K562 (cell line): ENCODE results near the gene SLFNL1. TPM values are rescaled to one million over a fixed set of nuclear protein-coding genes. Genes with fewer than 3 reads are reported as not detected.

ENCODE experiments used
- ATAC-seq: fragments of 200-7000 bp; cut with Tn5 transposase; 3 replicates; pipeline ENCODE4 v1.9.1; 2020; ENCODE audit warnings: moderate library complexity
- BruUV-seq: library from RNA; stranded (reverse); fragments of 400-500 nt; replicated peaks from 2 replicates; lab custom pipeline; 2021; lab: Mats Ljungman, UMichigan
- CTCF ChIA-PET: fragments of 300-600 bp; formaldehyde crosslinking; extraction: SDS; loops from one replicate; lab custom pipeline; 2021; ENCODE audit warnings: low intra/inter-chr PET ratio; lab: Yijun Ruan, JAX
- POLR2A ChIA-PET: fragments of 300-600, 350-650 bp; sonication (Branson Sonifier 250); formaldehyde crosslinking; extraction: SDS; loops from one replicate; lab custom pipeline; 2021; ENCODE audit warnings: antibody characterized with exemption, inconsistent platforms; lab: Yijun Ruan, JAX
- DNase-seq, 4 experiments: peaks; one replicate each; pipeline versions ENCODE4 v3.0.0 to v3.0.0-alpha.2; 2011 to 2018; ENCODE audit warnings: low spot score in 3 of 4, mixed read lengths in 3 of 4; ENCODE audit errors: extremely low read depth in 1 of 4
- FAIRE-seq: peaks from 2 replicates; lab custom pipeline; 2011; peaks lifted over from hg19 to GRCh38; lab: Jason Lieb, UNC
- H2AFZ ChIP-seq: 2 replicates; pipeline ENCODE4 v1.6.0; 2011; ENCODE audit warnings: low read depth, low read length, control low read depth, inconsistent platforms
- H3K27ac ChIP-seq: fragments of 200-600 bp; 3 replicates; pipeline ENCODE4 v1.8.0; 2011; ENCODE audit warnings: low read depth, mild to moderate bottlenecking, control low read depth, inconsistent platforms, low read length, moderate library complexity, mixed read lengths; ENCODE audit errors: extremely low read depth
- H3K27me3 ChIP-seq, 2 experiments: fragments of 300-600 bp in 1 of 2; 2 replicates in 1 of 2; 3 replicates in 1 of 2; pipeline versions ENCODE4 v1.6.0 to v1.8.0; 2011; ENCODE audit warnings: inconsistent platforms in 2 of 2, low read length in 2 of 2, mild to moderate bottlenecking in 1 of 2, mixed read lengths in 1 of 2, moderate library complexity in 1 of 2; ENCODE audit not compliant: control insufficient read depth in 2 of 2, insufficient read depth in 2 of 2
- H3K36me3 ChIP-seq: fragments of 300-600 bp; 3 replicates; pipeline ENCODE4 v1.8.0; 2011; ENCODE audit warnings: mild to moderate bottlenecking, low read length, inconsistent platforms; ENCODE audit not compliant: control insufficient read depth, insufficient read depth
- H3K4me1 ChIP-seq, 2 experiments: fragments of 200-600 bp in 1 of 2; replicated peaks in 1 of 2; 2 replicates in 1 of 2; 3 replicates in 1 of 2; pipeline versions ENCODE4 v1.5.1 to v1.8.0; 2011; ENCODE audit warnings: inconsistent platforms in 2 of 2, low read length in 2 of 2, mild to moderate bottlenecking in 1 of 2, mixed read lengths in 1 of 2, moderate library complexity in 1 of 2; ENCODE audit not compliant: control insufficient read depth in 2 of 2, insufficient read depth in 2 of 2
- H3K4me2 ChIP-seq: 2 replicates; pipeline ENCODE4 v1.6.1; 2011; ENCODE audit warnings: low read length, control low read depth, inconsistent platforms, mixed read lengths; ENCODE audit not compliant: insufficient read depth
- H3K4me3 ChIP-seq: fragments of 200-600 bp; sonication (generic), shearing (Covaris generic); 2 replicates; pipeline ENCODE4 v1.5.1; 2016; ENCODE audit warnings: control low read depth, inconsistent platforms
- H3K79me2 ChIP-seq: fragments of 200-600 bp; 3 replicates; pipeline ENCODE4 v1.8.0; 2011; ENCODE audit warnings: low read length, inconsistent platforms; ENCODE audit not compliant: control insufficient read depth, insufficient read depth
- H3K9ac ChIP-seq, 2 experiments: 2 replicates each; pipeline versions ENCODE4 v1.6.0 to v1.6.1; 2011; ENCODE audit warnings: low read depth in 2 of 2, low read length in 2 of 2, control low read depth in 1 of 2, inconsistent platforms in 1 of 2, mild to moderate bottlenecking in 1 of 2, mixed read lengths in 1 of 2; ENCODE audit not compliant: insufficient read depth in 1 of 2
- H3K9me1 ChIP-seq: one replicate; pipeline ENCODE4 v1.6.0; 2011; ENCODE audit warnings: inconsistent platforms, mild to moderate bottlenecking, low read length, moderate library complexity; ENCODE audit not compliant: control insufficient read depth, insufficient read depth
- H3K9me3 ChIP-seq: replicated peaks from 2 replicates; pipeline ENCODE4 v1.5.1; 2011; ENCODE audit warnings: low read depth, low read length, inconsistent platforms; ENCODE audit not compliant: control insufficient read depth, insufficient read depth
- H4K20me1 ChIP-seq: replicated peaks from 2 replicates; pipeline ENCODE4 v1.6.1; 2011; ENCODE audit warnings: low read length, inconsistent platforms, mixed read lengths; ENCODE audit not compliant: control insufficient read depth, insufficient read depth
- FOXM1 ChIP-seq, 2 experiments: fragments of 450-650 bp in 1 of 2; sonication (generic) in 1 of 2; formaldehyde crosslinking in 1 of 2; IDR thresholded peaks; 2 replicates each; pipeline versions ENCODE4 v1.6.1 to v1.9.0; 2017 to 2022; ENCODE audit warnings: low read depth in 2 of 2, mild to moderate bottlenecking in 2 of 2, missing genetic modification reagents in 1 of 2, moderate library complexity in 1 of 2
- GTF2A2 ChIP-seq: IDR thresholded peaks from 2 replicates; pipeline ENCODE4 v1.6.1; 2016; ENCODE audit warnings: mild to moderate bottlenecking, missing genetic modification characterization, missing compliant biosample characterization
- RAD51 ChIP-seq: fragments of 450-650 bp; IDR thresholded peaks from 2 replicates; pipeline ENCODE4 v1.7.1; 2016; ENCODE audit warnings: low read depth, mild to moderate bottlenecking, borderline replicate concordance
- WGBS: fragments of 100-300 bp; shearing (Covaris generic); methylation state at CpG from one replicate; pipeline ENCODE4 v1.1.6; 2016; ENCODE audit warnings: low coverage, mixed read lengths; ENCODE audit not compliant: insufficient coverage; ENCODE audit errors: missing lambda C conversion rate; 5-methylcytosine and 5-hydroxymethylcytosine counted together
- in situ Hi-C: fragments of 300-500 bp; cut with MboI; formaldehyde crosslinking; loops from 4 replicates; pipeline ENCODE4 v1.15.0; 2018; ENCODE audit warnings: inconsistent platforms, mixed read lengths
- intact Hi-C: fragments of 100-400 bp; cut with micrococcal nuclease; formaldehyde crosslinking; loops from 2 replicates; pipeline ENCODE4 v1.14.2; 2022
- polyA plus RNA-seq, 8 experiments: library from polyadenylated mRNA; depleted of rRNA in 4 of 8; stranded (reverse) in 5 of 8; unstranded in 3 of 8; fragments of >200 nt; fragmentation: Nextera tagmentation in 2 of 8; fragmentation: Illumina TruSeq in 1 of 8; extraction: Ambion mirVana in 2 of 8; extraction: Trizol in 1 of 8; gene quantifications; 2 replicates each; pipeline versions ENCODE4 v1.2.1 to v1.2.3, GENCODE V29; 2011 to 2014; ENCODE audit warnings: inconsistent platforms in 1 of 8, missing spikeins in 1 of 8
- total RNA-seq, 7 experiments: library from RNA; depleted of rRNA in 6 of 7; stranded (reverse); fragments of >200 nt in 6 of 7; fragmentation: Illumina TruSeq in 2 of 7; extraction: Trizol in 2 of 7; gene quantifications; 2 replicates each; pipeline versions ENCODE4 v1.2.1 to v1.2.3, GENCODE V29; 2011 to 2021; ENCODE audit warnings: low replicate concordance in 1 of 7
- TF ChIP-seq, protein P1 (sequence below): sonication (generic); formaldehyde crosslinking; IDR thresholded peaks from 2 replicates; pipeline ENCODE4 v1.8.0; 2022; ENCODE audit warnings: mild to moderate bottlenecking, missing genetic modification reagents

SLFNL1 gene
- total and polyA plus RNA-seq, 9 of the 15 experiments (the other 6 are each of a cell fraction or from before 2014, with no cell fraction given) = 0.05 to 0.14 (median 0.06) TPM; not detected in 5

- peaks cover 37% of the 10 kb centered on the region in 2 experiments for H3K4me1 ChIP-seq
- no peak for ATAC-seq
- POLR2A ChIA-PET = interaction anchor here (0.6 to 0.8 kb wide), 2 partner anchors 73 to 287 kb away, joined by 3 read pairs; no protein-coding TSS in a partner anchor
- H3K27ac ChIP-seq = no peak overlapping the region
- H4K20me1 ChIP-seq = peaks cover 11% of the 10 kb centered on the region
- intact Hi-C loops = no loop called here
- BruUV-seq = no TSS peak
- CTCF ChIA-PET = no interaction called here
- peaks cover 28% of the 10 kb centered on the region for H3K79me2 ChIP-seq
- H3K4me2 ChIP-seq = no peak overlapping the region
- TF ChIP-seq, protein P1, sequence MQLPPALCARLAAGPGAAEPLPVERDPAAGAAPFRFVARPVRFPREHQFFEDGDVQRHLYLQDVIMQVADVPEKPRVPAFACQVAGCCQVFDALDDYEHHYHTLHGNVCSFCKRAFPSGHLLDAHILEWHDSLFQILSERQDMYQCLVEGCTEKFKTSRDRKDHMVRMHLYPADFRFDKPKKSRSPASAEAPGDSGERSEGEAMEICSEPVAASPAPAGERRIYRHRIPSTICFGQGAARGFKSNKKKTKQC (CRISPR knock-in tag) = no peak
- no peak for TF ChIP-seq GTF2A2 (tag)
- TF ChIP-seq RAD51 = no peak
- TF ChIP-seq FOXM1 (IDR thresholded peaks at IDR 0.05; ENCODE audit: low read depth) = no peak
- no peak for TF ChIP-seq FOXM1 (CRISPR knock-in tag; IDR thresholded peaks at IDR 0.05; ENCODE audit: low read depth)
- TF ChIP-seq, all 486 proteins: peak for 0
- Histone ChIP-seq H3K9ac (no peak overlapping the region), H3K9me3 (no peaks in the 10 kb centered on the region), H3K9me1 (no peaks in the 10 kb centered on the region), H3K36me3 (peaks cover 19% of the 10 kb centered on the region), H3K4me3 (no peak overlapping the region), H2AFZ (no peak overlapping the region), H3K27me3 (no peaks in the 10 kb centered on the region)
- FAIRE-seq (no peak), DNase-seq (no peak)
- WGBS = 67% methylated on average over 1 of the region's 1 CpG
- in situ Hi-C loops = no loop called here
Measured at GRCh38 chr1:40977716-40978115, 43.8 kb downstream of the SLFNL1 start.
